Measurements from ENCODE around the gene PTPRCAP.

The PTPRCAP gene

GRCh38 chr11:67396587-67397389, 40.7 kb downstream of the PTPRCAP start:
- H2AFZ ChIP-seq = no peak overlapping the region
- no peak overlapping the region for H3K27ac ChIP-seq
- H3K9me3 ChIP-seq (ENCODE audit: control insufficient read depth, low read length) = no peaks in the 10 kb centered on the region
- TF ChIP-seq, protein P1, sequence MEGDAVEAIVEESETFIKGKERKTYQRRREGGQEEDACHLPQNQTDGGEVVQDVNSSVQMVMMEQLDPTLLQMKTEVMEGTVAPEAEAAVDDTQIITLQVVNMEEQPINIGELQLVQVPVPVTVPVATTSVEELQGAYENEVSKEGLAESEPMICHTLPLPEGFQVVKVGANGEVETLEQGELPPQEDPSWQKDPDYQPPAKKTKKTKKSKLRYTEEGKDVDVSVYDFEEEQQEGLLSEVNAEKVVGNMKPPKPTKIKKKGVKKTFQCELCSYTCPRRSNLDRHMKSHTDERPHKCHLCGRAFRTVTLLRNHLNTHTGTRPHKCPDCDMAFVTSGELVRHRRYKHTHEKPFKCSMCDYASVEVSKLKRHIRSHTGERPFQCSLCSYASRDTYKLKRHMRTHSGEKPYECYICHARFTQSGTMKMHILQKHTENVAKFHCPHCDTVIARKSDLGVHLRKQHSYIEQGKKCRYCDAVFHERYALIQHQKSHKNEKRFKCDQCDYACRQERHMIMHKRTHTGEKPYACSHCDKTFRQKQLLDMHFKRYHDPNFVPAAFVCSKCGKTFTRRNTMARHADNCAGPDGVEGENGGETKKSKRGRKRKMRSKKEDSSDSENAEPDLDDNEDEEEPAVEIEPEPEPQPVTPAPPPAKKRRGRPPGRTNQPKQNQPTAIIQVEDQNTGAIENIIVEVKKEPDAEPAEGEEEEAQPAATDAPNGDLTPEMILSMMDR (IDR thresholded peaks at IDR 0.05) = no peak
- H3K4me3 ChIP-seq (ENCODE audit: low read depth, low read length) = no peak overlapping the region
- no peaks in the 10 kb centered on the region for H3K79me2 ChIP-seq
- no peaks in the 10 kb centered on the region for H3K36me3 ChIP-seq (ENCODE audit: control insufficient read depth, insufficient read depth, low read length)
- H3K4me1 ChIP-seq = no peaks in the 10 kb centered on the region
- H3K9ac ChIP-seq = no peak overlapping the region
- no peak overlapping the region for H3K4me2 ChIP-seq (ENCODE audit: low read length)
- no peaks in the 10 kb centered on the region for H3K27me3 ChIP-seq (ENCODE audit: control insufficient read depth, insufficient read depth, low read length)

- no peaks in the 10 kb centered on the region for H3K36me3 ChIP-seq (ENCODE audit: control insufficient read depth, insufficient read depth, low read length)
- no peaks in the 10 kb centered on the region for H3K9me3 ChIP-seq (ENCODE audit: control insufficient read depth, low read length)
- no peak overlapping the region for H2AFZ ChIP-seq
- H3K4me1 ChIP-seq = no peaks in the 10 kb centered on the region
- TF ChIP-seq, protein P1 (IDR thresholded peaks at IDR 0.05) = no peak
- H3K4me3 ChIP-seq (ENCODE audit: low read depth, low read length) = no peak overlapping the region
- no peak overlapping the region for H3K27ac ChIP-seq
- H3K79me2 ChIP-seq = no peaks in the 10 kb centered on the region
- no peak overlapping the region for H3K4me2 ChIP-seq (ENCODE audit: low read length)
- no peaks in the 10 kb centered on the region for H3K27me3 ChIP-seq (ENCODE audit: control insufficient read depth, insufficient read depth, low read length)
- H3K9ac ChIP-seq = no peak overlapping the region
Measured at GRCh38 chr11:67396259-67396581, 41.3 kb downstream of the PTPRCAP start.

- Histone ChIP-seq H3K36me3 (ENCODE audit: control insufficient read depth, insufficient read depth, low read length) (no peaks in the 10 kb centered on the region), H3K9ac (no peak overlapping the region)
Measured at GRCh38 chr11:67395555-67396258, 41.8 kb downstream of the PTPRCAP start.

DNA sequence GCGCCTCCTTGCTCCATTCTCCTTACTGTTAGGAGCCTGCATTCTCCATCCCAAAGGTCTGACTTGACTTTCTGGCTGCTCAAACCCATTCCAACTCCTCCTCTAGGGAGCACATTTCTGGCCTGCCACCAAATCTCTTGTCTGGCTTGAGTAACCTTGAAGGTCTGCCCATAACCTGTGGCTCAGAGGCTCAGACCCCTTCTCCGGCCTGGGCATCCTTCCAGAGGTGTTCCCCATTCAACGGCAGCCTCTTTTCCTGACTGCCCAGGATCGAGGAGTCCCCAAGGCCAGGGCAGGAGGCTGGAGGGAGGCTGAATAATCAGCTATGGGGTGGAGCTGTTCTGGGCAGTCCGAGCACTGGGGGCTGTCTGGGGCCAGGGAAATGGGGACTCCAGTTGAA, 43.5 kb downstream of the PTPRCAP start:
- H3K27ac ChIP-seq = no peak overlapping the region
- H2AFZ ChIP-seq = no peak overlapping the region
- H3K4me3 ChIP-seq (ENCODE audit: low read depth, low read length) = no peak overlapping the region
- H3K9ac ChIP-seq = no peak overlapping the region
- H3K9me3 ChIP-seq (ENCODE audit: control insufficient read depth, low read length) = no peaks in the 10 kb centered on the region
- H3K4me2 ChIP-seq (ENCODE audit: low read length) = no peak overlapping the region
- no peaks in the 10 kb centered on the region for H3K79me2 ChIP-seq
- H3K36me3 ChIP-seq (ENCODE audit: control insufficient read depth, insufficient read depth, low read length) = no peaks in the 10 kb centered on the region
- no peaks in the 10 kb centered on the region for H3K27me3 ChIP-seq (ENCODE audit: control insufficient read depth, insufficient read depth, low read length)
- no peaks in the 10 kb centered on the region for H3K4me1 ChIP-seq
- TF ChIP-seq, protein P1 (IDR thresholded peaks at IDR 0.05) = no peak

More at GRCh38 chr11:67395555-67396258, 41.8 kb downstream of the PTPRCAP start:
- TF ChIP-seq, protein P1 (IDR thresholded peaks at IDR 0.05) = no peak
- H3K27me3 ChIP-seq (ENCODE audit: control insufficient read depth, insufficient read depth, low read length) = no peaks in the 10 kb centered on the region
- H2AFZ ChIP-seq = no peak overlapping the region
- no peak overlapping the region for H3K27ac ChIP-seq
- no peaks in the 10 kb centered on the region for H3K9me3 ChIP-seq (ENCODE audit: control insufficient read depth, low read length)
- H3K4me3 ChIP-seq (ENCODE audit: low read depth, low read length) = no peak overlapping the region
- no peak overlapping the region for H3K4me2 ChIP-seq (ENCODE audit: low read length)
- no peaks in the 10 kb centered on the region for H3K79me2 ChIP-seq
- H3K4me1 ChIP-seq = no peaks in the 10 kb centered on the region
